ENCODE measurements around the gene ANKRD6.

The ANKRD6 gene

GRCh38 chr6:89458704-89459103 lies 25.8 kb downstream of the ANKRD6 start:
- intact Hi-C loops (cut with DNase I; ENCODE audit: low total_unique reads): no loop called here

GRCh38 chr6:89459501-89459900 lies 26.5 kb downstream of the ANKRD6 start:
- intact Hi-C loops (cut with DNase I; ENCODE audit: low total_unique reads): no loop called here
- no peak for DNase-seq
- Histone ChIP-seq H3K27me3 (no peaks in the 10 kb centered on the region), H3K4me3 (no peak overlapping the region), H3K9me3 (no peaks in the 10 kb centered on the region), H3K27ac (no peak overlapping the region), H3K4me1 (no peaks in the 10 kb centered on the region), H3K36me3 (no peaks in the 10 kb centered on the region)
- no peak for TF ChIP-seq CTCF (IDR thresholded peaks at IDR 0.05)

More at GRCh38 chr6:89458704-89459103, 25.8 kb downstream of the ANKRD6 start:
- Histone ChIP-seq H3K9me3 (no peaks in the 10 kb centered on the region), H3K4me3 (no peak overlapping the region), H3K27ac (no peak overlapping the region), H3K4me1 (peaks cover 0 to under 1% (median 0%) of the 10 kb centered on the region in 4 donors), H3K27me3 (no peaks in the 10 kb centered on the region), H3K36me3 (no peaks in the 10 kb centered on the region)
- no peak for TF ChIP-seq CTCF (IDR thresholded peaks at IDR 0.05)
- no peak for DNase-seq

GRCh38 chr6:89460713-89461112 lies 27.8 kb downstream of the ANKRD6 start:
- intact Hi-C loops (cut with DNase I; ENCODE audit: low total_unique reads): loop anchor here (10.0 kb wide), 1 partner anchor 354 kb away; the partner anchor contains the start of gene MDN1

GRCh38 chr6:89462503-89462902 lies 29.6 kb downstream of the ANKRD6 start:
- intact Hi-C loops (cut with DNase I; ENCODE audit: low total_unique reads): loop anchor here (10.0 kb wide), 1 partner anchor 352 kb away; the partner anchor contains the start of gene MDN1
- no peak overlapping the region for H3K4me3 ChIP-seq

More at GRCh38 chr6:89460713-89461112, 27.8 kb downstream of the ANKRD6 start:
- DNase-seq: no peak
- H3K4me3 ChIP-seq: no peak overlapping the region
- H3K4me1 ChIP-seq: no peaks in the 10 kb centered on the region
- no peaks in the 10 kb centered on the region for H3K27me3 ChIP-seq
- TF ChIP-seq CTCF (IDR thresholded peaks at IDR 0.05): no peak
- no peaks in the 10 kb centered on the region for H3K36me3 ChIP-seq
- H3K27ac ChIP-seq: no peak overlapping the region
- H3K9me3 ChIP-seq: no peaks in the 10 kb centered on the region

GRCh38 chr6:89464295-89464694 lies 31.3 kb downstream of the ANKRD6 start:
- no peaks in the 10 kb centered on the region for H3K27me3 ChIP-seq
- no peaks in the 10 kb centered on the region for H3K9me3 ChIP-seq
- TF ChIP-seq CTCF (IDR thresholded peaks at IDR 0.05): no peak
- H3K36me3 ChIP-seq: no peaks in the 10 kb centered on the region
- DNase-seq: no peak
- no peak overlapping the region for H3K4me3 ChIP-seq
- intact Hi-C loops (cut with DNase I; ENCODE audit: low total_unique reads): loop anchor here (10.0 kb wide), 1 partner anchor 351 kb away; the partner anchor contains the start of gene MDN1
- peaks cover 0 to 10% (median 2%) of the 10 kb centered on the region in 4 donors for H3K4me1 ChIP-seq
- H3K27ac ChIP-seq: no peak overlapping the region

More at GRCh38 chr6:89462503-89462902, 29.6 kb downstream of the ANKRD6 start:
- Histone ChIP-seq H3K36me3 (no peaks in the 10 kb centered on the region), H3K4me1 (peaks cover 0 to 3% (median under 1%) of the 10 kb centered on the region in 4 donors), H3K27ac (no peak overlapping the region), H3K27me3 (no peaks in the 10 kb centered on the region), H3K9me3 (no peaks in the 10 kb centered on the region)
- DNase-seq: no peak
- TF ChIP-seq CTCF (IDR thresholded peaks at IDR 0.05): no peak
